DMS 273 treated with DMSO at 0.1 percent for 48 hours (cell line): Measurements from ENCODE around the gene CD55.
"Not testable (repeated sequence)": the region's sequence is repeated elsewhere in the genome, so short reads cannot be mapped to it uniquely, and the experiment has no call there.

Experiments
- DNase-seq: peaks from one replicate; lab custom pipeline; 2025; lab: John Stamatoyannopoulos, UW

The CD55 gene

GRCh38 chr1:207306023-207306422 is 15.5 kb upstream of the CD55 start:
- no peak for DNase-seq

GRCh38 chr1:207306603-207307002 is 14.9 kb upstream of the CD55 start:
- no peak for DNase-seq

- no peak for DNase-seq
These were observed 12.9 kb upstream of the CD55 start for GRCh38 chr1:207308451-207309190.

DNA sequence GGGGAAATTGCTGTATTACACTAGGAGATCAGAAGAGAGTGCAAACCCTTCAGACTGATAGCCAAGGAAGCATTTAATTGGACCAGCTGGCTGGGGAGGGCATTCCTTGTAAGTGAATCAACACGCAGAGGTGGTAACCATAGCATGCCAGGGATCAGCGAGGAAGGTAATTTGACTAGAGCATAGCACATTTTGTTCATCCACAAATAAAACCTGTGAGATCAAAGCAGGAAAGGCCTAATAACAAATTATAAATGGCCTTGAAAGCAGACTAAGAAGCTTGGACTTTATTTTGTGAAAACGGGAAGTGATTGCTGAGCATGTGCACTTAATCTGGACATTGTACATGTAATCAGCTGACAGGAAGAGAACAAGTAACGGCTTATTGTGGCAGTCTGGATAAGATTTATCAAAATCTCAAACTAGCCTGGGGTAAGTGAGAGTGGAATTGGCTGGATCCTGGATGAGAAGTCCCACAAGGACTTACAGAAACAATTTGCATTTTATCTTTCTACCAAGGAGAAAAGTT is 11.7 kb upstream of the CD55 start:
- peak; percentile 22 for DNase-seq

- no peak for DNase-seq
These were observed 9.4 kb upstream of the CD55 start for GRCh38 chr1:207311888-207312603.

DNA sequence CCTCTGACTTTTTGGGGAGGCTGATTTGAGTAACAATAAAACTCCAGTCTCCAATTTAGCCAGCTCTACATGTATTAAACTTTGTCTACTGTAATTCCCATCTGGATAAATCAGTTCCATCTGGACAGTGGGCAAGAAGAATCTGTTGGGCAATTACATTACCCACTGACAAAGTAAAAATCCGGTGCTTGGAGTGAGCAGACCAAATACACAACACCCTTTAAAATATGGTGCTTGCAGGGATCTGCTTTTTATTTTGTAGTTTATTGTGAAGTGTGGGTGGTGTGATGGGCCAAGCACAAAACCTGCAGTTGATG is 8.9 kb upstream of the CD55 start:
- peak; percentile 33 for DNase-seq

DNA sequence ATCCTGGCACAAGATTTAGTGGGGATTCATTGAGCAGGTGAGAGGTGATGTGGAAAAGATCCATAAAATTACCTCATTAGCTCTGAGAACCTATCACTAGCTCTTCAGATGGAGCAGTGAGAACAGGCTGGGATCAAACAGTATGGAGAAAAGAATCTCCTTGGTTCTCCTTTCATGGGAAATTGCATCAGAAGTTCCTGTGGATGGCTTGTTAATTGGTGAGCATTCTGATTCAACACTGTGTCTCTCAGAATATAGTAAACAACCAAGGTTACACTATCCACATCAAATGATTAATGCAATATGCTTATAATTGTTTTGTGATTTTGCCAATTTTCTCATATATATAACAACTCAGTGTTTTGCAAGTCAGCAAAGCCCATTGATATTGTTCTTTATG is 8.3 kb upstream of the CD55 start:
- DNase-seq = no peak

- DNase-seq = no peak
These were observed 6.7 kb upstream of the CD55 start for GRCh38 chr1:207314816-207315215.

GRCh38 chr1:207315435-207315834 is 6.0 kb upstream of the CD55 start:
- DNase-seq = no peak

GRCh38 chr1:207316141-207316540 is 5.3 kb upstream of the CD55 start:
- no peak for DNase-seq

GRCh38 chr1:207316622-207317391 is 4.7 kb upstream of the CD55 start:
- DNase-seq = no peak

DNA sequence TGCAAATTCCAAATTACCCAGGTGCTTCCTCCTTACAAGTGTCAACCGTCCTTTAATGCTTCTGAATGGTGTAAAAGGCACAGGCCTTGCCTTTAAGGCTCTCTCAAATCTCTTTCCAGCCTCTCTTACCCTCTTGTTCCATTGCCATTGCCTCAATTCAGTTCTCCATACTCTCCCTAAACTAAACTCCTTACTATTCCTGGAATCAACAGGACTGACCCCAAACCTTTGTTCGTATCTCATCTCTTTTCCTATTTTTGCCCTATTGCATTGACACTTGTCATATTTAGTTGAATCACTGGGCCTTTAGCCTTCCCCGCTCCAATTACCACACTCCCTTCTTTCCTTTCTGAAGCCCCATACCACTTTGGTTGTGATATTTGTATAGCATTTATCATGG is 3.9 kb upstream of the CD55 start:
- DNase-seq = no peak

GRCh38 chr1:207318072-207318619 is 3.3 kb upstream of the CD55 start:
- no peak for DNase-seq

DNA sequence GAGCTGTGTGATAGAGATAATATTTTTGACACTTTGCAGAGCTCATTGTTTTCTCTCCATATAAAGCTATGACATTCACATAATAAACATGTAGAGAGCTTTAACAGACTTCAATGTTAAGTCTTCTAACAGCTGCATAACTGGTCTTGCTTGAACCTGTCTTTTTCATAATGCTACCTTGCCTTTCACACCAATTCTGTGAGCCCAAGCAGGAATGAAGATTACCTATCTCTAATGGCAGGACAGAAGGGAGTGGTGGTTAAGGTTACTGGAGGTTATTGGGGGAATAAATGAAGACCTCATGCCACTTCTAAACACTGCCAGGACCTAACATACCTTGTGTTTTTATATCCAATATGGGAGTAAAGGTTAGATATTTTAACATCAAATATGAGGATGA is 2.3 kb upstream of the CD55 start:
- DNase-seq = no peak

GRCh38 chr1:207320105-207320504 is 1.4 kb upstream of the CD55 start:
- DNase-seq = not testable (repeated sequence)

DNA sequence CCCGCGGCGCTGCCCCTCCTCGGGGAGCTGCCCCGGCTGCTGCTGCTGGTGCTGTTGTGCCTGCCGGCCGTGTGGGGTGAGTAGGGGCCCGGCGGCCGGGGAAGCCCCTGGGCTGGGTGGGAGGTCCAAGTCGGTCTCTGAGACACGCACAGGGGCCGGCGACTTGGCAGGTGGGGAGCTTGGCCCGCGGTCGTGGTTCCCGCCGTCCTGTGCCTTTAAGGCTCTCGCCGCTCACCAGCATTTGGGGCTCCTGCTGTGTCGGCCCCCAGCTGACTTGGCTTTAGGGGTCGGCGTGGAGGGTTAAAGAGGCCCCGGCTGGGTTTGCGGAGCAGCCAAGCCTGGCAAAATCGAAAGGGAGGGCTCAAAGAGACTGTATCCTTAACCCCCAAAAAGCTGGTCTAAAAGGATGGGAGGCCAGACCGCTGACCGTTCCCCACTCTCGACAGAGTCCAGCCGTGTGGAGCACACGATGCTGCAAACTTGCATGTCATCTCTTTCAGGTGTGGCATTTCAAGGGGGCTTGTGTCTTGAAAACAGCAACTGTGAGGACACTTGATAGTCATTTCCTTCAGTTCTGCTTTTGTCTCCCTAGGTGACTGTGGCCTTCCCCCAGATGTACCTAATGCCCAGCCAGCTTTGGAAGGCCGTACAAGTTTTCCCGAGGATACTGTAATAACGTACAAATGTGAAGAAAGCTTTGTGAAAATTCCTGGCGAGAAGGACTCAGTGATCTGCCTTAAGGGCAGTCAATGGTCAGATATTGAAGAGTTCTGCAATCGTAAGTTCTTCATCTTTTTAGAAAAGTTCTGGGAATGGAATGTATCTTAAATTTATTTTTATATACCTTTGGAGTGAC is 540 bp downstream of the CD55 start:
- DNase-seq = no peak

DNA sequence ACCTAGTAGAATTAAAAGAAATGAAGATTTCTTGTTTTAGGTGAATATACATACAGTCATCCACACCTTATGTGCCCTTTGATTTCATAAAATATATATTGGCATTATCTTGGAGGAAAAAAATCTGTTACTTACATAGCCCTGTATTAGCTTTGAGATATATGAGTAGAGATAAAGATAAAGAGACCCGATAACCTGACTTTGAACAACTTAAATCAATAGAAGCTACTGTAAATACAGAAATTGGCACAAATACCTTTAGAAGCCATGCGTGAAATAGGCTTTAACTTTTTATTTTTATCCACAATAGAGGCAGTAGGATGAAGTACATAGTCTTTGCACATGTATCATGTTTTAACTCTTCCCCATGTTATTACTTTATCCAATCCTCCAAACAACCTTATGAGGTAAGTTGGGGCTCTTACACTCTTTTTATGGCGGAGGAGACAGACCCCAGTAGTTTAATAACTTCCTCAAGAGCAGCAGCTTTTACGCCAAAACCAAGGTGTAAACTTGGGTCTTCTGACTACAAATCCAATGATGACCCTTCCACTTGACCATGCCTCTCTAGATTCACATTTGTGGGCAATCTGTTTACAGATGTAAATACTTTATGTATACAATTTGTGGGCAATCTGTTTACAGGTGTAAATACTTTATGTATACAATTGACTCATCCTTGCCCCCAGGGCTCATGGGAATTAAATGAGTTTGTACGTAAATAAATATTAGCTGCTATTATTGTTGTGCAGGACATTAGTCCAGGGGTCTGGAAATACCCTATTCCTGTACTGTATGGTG is 2.1 kb downstream of the CD55 start:
- no peak for DNase-seq

GRCh38 chr1:207328004-207328403 is 6.5 kb downstream of the CD55 start:
- no peak for DNase-seq

GRCh38 chr1:207328908-207329440 is 7.5 kb downstream of the CD55 start:
- DNase-seq = no peak

GRCh38 chr1:207329469-207329868 is 8.0 kb downstream of the CD55 start:
- no peak for DNase-seq
